ENCODE data around the gene POU6F2. TPM values are rescaled to one million over a fixed set of nuclear protein-coding genes. Genes with fewer than 3 reads are reported as not detected.

The POU6F2 gene
- total RNA-seq, 1 donor from 2014 or later, result 0.40 TPM

- Mint-ChIP-seq H3K4me1 (ENCODE audit: low read depth) (no peaks in the 10 kb centered on the region), H3K36me3 (ENCODE audit: low read depth) (no peaks in the 10 kb centered on the region), H3K27me3 (ENCODE audit: low read depth) (peaks cover 6% of the 10 kb centered on the region), H3K4me3 (ENCODE audit: unreplicated experiment) (no peak overlapping the region), H3K27ac (ENCODE audit: unreplicated experiment) (no peak overlapping the region), H3K9me3 (ENCODE audit: low read depth) (no peaks in the 10 kb centered on the region)
- DNase-seq (ENCODE audit: low spot score), result no peak
- no peak for TF ChIP-seq CTCF (IDR thresholded peaks at IDR 0.05)
Observed at GRCh38 chr7:39042670-39043069, 65.0 kb downstream of the POU6F2 start.

- TF ChIP-seq CTCF (IDR thresholded peaks at IDR 0.05), result no peak
- Mint-ChIP-seq H3K27ac (ENCODE audit: unreplicated experiment) (no peak overlapping the region), H3K27me3 (ENCODE audit: low read depth) (peaks cover 6% of the 10 kb centered on the region)
Observed at GRCh38 chr7:39043531-39043930, 65.8 kb downstream of the POU6F2 start.

GRCh38 chr7:39044489-39044888, 66.8 kb downstream of the POU6F2 start:
- H3K27ac Mint-ChIP-seq (ENCODE audit: unreplicated experiment), result no peak overlapping the region
- DNase-seq (ENCODE audit: low spot score), result no peak
- peaks cover 4% of the 10 kb centered on the region for H3K36me3 Mint-ChIP-seq (ENCODE audit: low read depth)
- peaks cover 6% of the 10 kb centered on the region for H3K27me3 Mint-ChIP-seq (ENCODE audit: low read depth)
- H3K4me3 Mint-ChIP-seq (ENCODE audit: unreplicated experiment), result no peak overlapping the region
- no peaks in the 10 kb centered on the region for H3K4me1 Mint-ChIP-seq (ENCODE audit: low read depth)
- peaks cover 9% of the 10 kb centered on the region for H3K9me3 Mint-ChIP-seq (ENCODE audit: low read depth)
- TF ChIP-seq CTCF (IDR thresholded peaks at IDR 0.05), result no peak

More at GRCh38 chr7:39043531-39043930, 65.8 kb downstream of the POU6F2 start:
- no peaks in the 10 kb centered on the region for H3K4me1 Mint-ChIP-seq (ENCODE audit: low read depth)
- no peak for DNase-seq (ENCODE audit: low spot score)
- no peak overlapping the region for H3K4me3 Mint-ChIP-seq (ENCODE audit: unreplicated experiment)
- H3K9me3 Mint-ChIP-seq (ENCODE audit: low read depth), result peaks cover 3% of the 10 kb centered on the region
- H3K36me3 Mint-ChIP-seq (ENCODE audit: low read depth), result no peaks in the 10 kb centered on the region

GRCh38 chr7:39045231-39045630, 67.5 kb downstream of the POU6F2 start:
- no peak for TF ChIP-seq CTCF (IDR thresholded peaks at IDR 0.05)
- DNase-seq (ENCODE audit: low spot score), result no peak
- Mint-ChIP-seq H3K9me3 (ENCODE audit: low read depth) (peaks cover 9% of the 10 kb centered on the region), H3K4me1 (ENCODE audit: low read depth) (no peaks in the 10 kb centered on the region), H3K4me3 (ENCODE audit: unreplicated experiment) (no peak overlapping the region), H3K27me3 (ENCODE audit: low read depth) (peaks cover 6% of the 10 kb centered on the region), H3K36me3 (ENCODE audit: low read depth) (peaks cover 4% of the 10 kb centered on the region), H3K27ac (ENCODE audit: unreplicated experiment) (no peak overlapping the region)

GRCh38 chr7:39051279-39051678, 73.6 kb downstream of the POU6F2 start:
- TF ChIP-seq CTCF (IDR thresholded peaks at IDR 0.05), result no peak
- H3K4me1 Mint-ChIP-seq (ENCODE audit: low read depth), result no peaks in the 10 kb centered on the region
- no peak for DNase-seq (ENCODE audit: low spot score)
- H3K9me3 Mint-ChIP-seq (ENCODE audit: low read depth), result peaks cover 19% of the 10 kb centered on the region
- peaks cover 6% of the 10 kb centered on the region for H3K36me3 Mint-ChIP-seq (ENCODE audit: low read depth)
- no peak overlapping the region for H3K4me3 Mint-ChIP-seq (ENCODE audit: unreplicated experiment)
- peaks cover 3% of the 10 kb centered on the region for H3K27me3 Mint-ChIP-seq (ENCODE audit: low read depth)
- no peak overlapping the region for H3K27ac Mint-ChIP-seq (ENCODE audit: unreplicated experiment)

Data from chondrocyte (in vitro differentiated cells).